ENCODE measurements around the gene FBXO10. TPM values are rescaled to one million over a fixed set of nuclear protein-coding genes. Genes with fewer than 3 reads are reported as not detected.
"Not testable (repeated sequence)": the region's sequence is repeated elsewhere in the genome, so short reads cannot be mapped to it uniquely, and the experiment has no call there.

The FBXO10 gene
- total RNA-seq, 5 donors from 2014 or later (not counting 1 experiment from before 2014, with no cell fraction given) = 2.9 to 5.0 (median 3.8) TPM

DNA sequence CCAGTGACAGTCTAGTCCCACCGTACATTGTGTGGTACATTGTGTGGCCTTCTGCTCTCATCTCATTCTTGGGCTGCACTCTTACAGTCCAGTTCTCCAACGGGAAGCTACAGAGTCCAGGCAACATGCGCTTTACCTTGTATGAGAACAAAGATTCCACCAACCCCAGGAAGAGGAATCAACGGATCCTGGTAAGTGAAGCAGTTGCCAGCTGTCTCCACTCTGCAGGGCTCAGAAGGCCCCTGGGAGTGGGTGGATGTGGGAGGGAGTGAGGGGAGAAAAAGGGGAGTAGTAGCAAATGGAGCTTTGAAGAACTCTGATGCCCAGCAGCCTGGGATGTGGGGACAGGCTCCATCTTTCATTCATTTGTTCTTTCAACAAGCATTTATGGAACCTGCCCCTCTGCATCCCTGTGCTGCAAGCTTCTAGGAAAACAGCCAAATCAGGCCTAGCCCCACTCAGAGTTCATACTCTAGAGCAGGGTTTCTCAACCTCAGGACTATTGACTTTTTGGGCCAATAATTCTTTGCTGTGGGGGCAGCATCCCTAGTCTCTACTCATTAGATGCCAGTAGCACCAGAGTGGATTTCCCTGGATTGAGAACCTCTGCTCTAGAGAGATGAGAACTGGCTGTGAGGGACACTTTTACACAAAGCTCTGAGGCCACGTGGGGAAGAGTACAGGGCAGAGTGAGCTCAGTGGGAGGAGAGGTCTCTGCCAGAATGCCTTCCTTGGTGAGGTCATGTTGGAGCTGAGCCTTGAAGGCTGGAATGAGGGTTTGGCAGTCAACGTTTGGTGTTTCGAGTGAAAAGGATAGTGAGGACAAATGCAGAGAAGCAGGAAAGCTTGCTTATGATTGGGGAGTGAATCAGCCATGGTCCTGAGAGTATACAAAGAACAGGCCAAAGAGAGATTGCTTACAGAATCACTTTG is 89.3 kb downstream of the FBXO10 start:
- DNase-seq (no peak), ATAC-seq (replicated peaks in 1 of 4) (no peak)
- peak overlapping the region; percentile 17 for H3K27ac ChIP-seq (ENCODE audit: low read length)
- CTCF ChIA-PET = interaction anchor here (0.6 to 1.6 kb wide), 3 partner anchors 22 to 92 kb away, joined by 3 to 8 read pairs (median 4); partner anchors contain the start of gene ZBTB5 (in 1 of the 2)
- H3K9me3 ChIP-seq = no peaks in the 10 kb centered on the region
- Mint-ChIP-seq H3K9me3 (no peaks in the 10 kb centered on the region), H3K36me3 (peaks cover 22% of the 10 kb centered on the region), H3K4me1 (peaks cover 41 to 50% (median 41%) of the 10 kb centered on the region in 3 donors), H3K27ac (peak overlapping the region; percentile 84 to 97), H3K4me3 (peak overlapping the region; percentile 89 to 97 (median 95)), H3K27me3 (peaks cover under 1% of the 10 kb centered on the region in 2 donors)
- H3K4me1 ChIP-seq (ENCODE audit: control insufficient read depth in 1 of 2, extremely low read depth in 1 of 2, insufficient read depth in 2 of 2, low read length in 2 of 2) = peaks cover 9 to 32% of the 10 kb centered on the region in 2 experiments
- POLR2A ChIA-PET = interaction anchor here in 1 of 2 donors (0.6 to 2.0 kb wide), 7 partner anchors 9 to 43 kb away, joined by 3 to 10 read pairs (median 3); partner anchors contain the start of gene ZBTB5
- peaks cover 4 to 37% of the 10 kb centered on the region in 2 donors for H3K36me3 ChIP-seq (ENCODE audit: control insufficient read depth in 2 of 2, extremely low read depth in 1 of 2, insufficient read depth in 1 of 2, low read length in 1 of 2)
- peaks cover 0 to 4% of the 10 kb centered on the region in 2 experiments for H3K27me3 ChIP-seq (replicated peaks in 1 of 2; ENCODE audit: control insufficient read depth in 2 of 2, extremely low read depth in 1 of 2, insufficient read depth in 2 of 2, low read length in 1 of 2)
- H3K4me3 ChIP-seq (ENCODE audit: control insufficient read depth in 1 of 2, extremely low read depth in 1 of 2, low read length in 1 of 2) = peak overlapping the region; percentile 83 to 93
- WGBS (ENCODE audit: insufficient coverage) = 63% methylated on average over 3 of the region's 7 CpGs

DNA sequence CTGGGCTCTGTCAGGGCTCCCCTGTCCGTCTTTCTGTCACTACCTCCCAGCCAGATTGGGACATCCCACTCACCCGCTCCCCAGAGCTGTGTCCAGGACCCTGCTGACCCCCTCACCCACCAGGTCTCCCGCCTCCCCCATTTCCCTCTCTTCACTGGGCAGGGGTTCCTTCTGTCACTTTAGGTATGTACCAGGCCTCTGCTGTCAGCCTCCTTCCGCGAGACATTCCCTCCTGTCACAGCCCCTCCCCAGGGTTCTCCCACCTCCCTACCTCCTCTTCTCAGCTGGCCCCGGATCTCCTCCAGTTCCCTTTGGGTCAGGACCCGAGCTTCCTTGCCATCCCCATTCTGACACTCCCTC is 89.9 kb downstream of the FBXO10 start:
- Histone ChIP-seq H3K4me1 (ENCODE audit: control insufficient read depth in 1 of 2, extremely low read depth in 1 of 2, insufficient read depth in 2 of 2, low read length in 2 of 2) (peaks cover 9 to 32% of the 10 kb centered on the region in 2 experiments), H3K4me3 (ENCODE audit: control insufficient read depth in 1 of 2, extremely low read depth in 1 of 2, low read length in 1 of 2) (peak overlapping the region; percentile 83 to 93), H3K36me3 (ENCODE audit: control insufficient read depth in 2 of 2, extremely low read depth in 1 of 2, insufficient read depth in 1 of 2, low read length in 1 of 2) (peaks cover 4 to 34% of the 10 kb centered on the region in 2 donors), H3K27me3 (replicated peaks in 1 of 2; ENCODE audit: control insufficient read depth in 2 of 2, extremely low read depth in 1 of 2, insufficient read depth in 2 of 2, low read length in 1 of 2) (peaks cover 0 to 4% of the 10 kb centered on the region in 2 experiments), H3K27ac (ENCODE audit: low read length) (peak overlapping the region; percentile 51), H3K9me3 (no peaks in the 10 kb centered on the region)
- Mint-ChIP-seq H3K4me3 (peak overlapping the region; percentile 89 to 97 (median 95)), H3K4me1 (peaks cover 40 to 50% (median 41%) of the 10 kb centered on the region in 3 donors), H3K27ac (peak overlapping the region; percentile 84 to 97), H3K9me3 (no peaks in the 10 kb centered on the region), H3K27me3 (peaks cover 6 to 7% of the 10 kb centered on the region in 2 donors), H3K36me3 (peaks cover 19% of the 10 kb centered on the region)
- DNase-seq (no peak), ATAC-seq (replicated peaks in 1 of 4) (no peak)
- CTCF ChIA-PET = interaction anchor here in 1 of 2 donors (0.5 to 1.6 kb wide), 4 partner anchors 10 to 884 kb away, joined by 4 to 8 read pairs (median 4); partner anchors contain the start of gene ZBTB5
- WGBS (ENCODE audit: insufficient coverage) = 0% methylated on average over 7 of the region's 7 CpGs
- POLR2A ChIA-PET = interaction anchor here in 1 of 2 donors (0.7 to 2.0 kb wide), 5 partner anchors 10 to 106 kb away, joined by 3 to 10 read pairs (median 3); partner anchors contain the start of gene ZBTB5

GRCh38 chr9:37485389-37486255 is 90.6 kb downstream of the FBXO10 start, which contains the start of gene POLR1E:
Gene POLR1E (plus strand): TSS chr9:37485948. CDS start chr9:37486048, 100 bp downstream.
- no peaks in the 10 kb centered on the region for H3K9me3 ChIP-seq
- 4% methylated on average over 50 of the region's 56 CpGs for WGBS (ENCODE audit: insufficient coverage)
- peaks cover 15% of the 10 kb centered on the region for H3K36me3 Mint-ChIP-seq
- POLR2A ChIA-PET = interaction anchor here (0.5 to 2.0 kb wide), 7 partner anchors 16 to 367 kb away, joined by 3 to 10 read pairs (median 4); partner anchors contain the start of gene ZBTB5 (in 1 of the 2)
- H3K4me3 Mint-ChIP-seq = peak within 1 kb of the TSS; percentile 89 to 97 (median 95)
- ATAC-seq (replicated peaks in 1 of 4) = peak; percentile 97 to 99 (median 99)
- H3K4me3 ChIP-seq (ENCODE audit: control insufficient read depth in 1 of 2, extremely low read depth in 1 of 2, low read length in 1 of 2) = peak within 1 kb of the TSS; percentile 83 to 93
- peak within 1 kb of the TSS; percentile 84 to 97 for H3K27ac Mint-ChIP-seq
- peaks cover 0 to 8% of the 10 kb centered on the region in 2 experiments for H3K27me3 ChIP-seq (replicated peaks in 1 of 2; ENCODE audit: control insufficient read depth in 2 of 2, extremely low read depth in 1 of 2, insufficient read depth in 2 of 2, low read length in 1 of 2)
- peaks cover 9 to 32% of the 10 kb centered on the region in 2 experiments for H3K4me1 ChIP-seq (ENCODE audit: control insufficient read depth in 1 of 2, extremely low read depth in 1 of 2, insufficient read depth in 2 of 2, low read length in 2 of 2)
- peak; percentile 88 to 98 (median 94) for DNase-seq
- H3K36me3 ChIP-seq (ENCODE audit: control insufficient read depth in 2 of 2, extremely low read depth in 1 of 2, insufficient read depth in 1 of 2, low read length in 1 of 2) = peaks cover 4 to 28% of the 10 kb centered on the region in 2 donors
- peak within 1 kb of the TSS; percentile 66 for H3K27ac ChIP-seq (ENCODE audit: low read length)
- no peaks in the 10 kb centered on the region for H3K9me3 Mint-ChIP-seq
- CTCF ChIA-PET = interaction anchor here in 1 of 2 donors (0.5 to 1.6 kb wide), 6 partner anchors 11 to 883 kb away, joined by 3 to 8 read pairs (median 4); partner anchors contain the start of gene ZBTB5
- H3K27me3 Mint-ChIP-seq = peaks cover 6 to 7% of the 10 kb centered on the region in 2 donors
- peaks cover 36 to 46% (median 40%) of the 10 kb centered on the region in 3 donors for H3K4me1 Mint-ChIP-seq

GRCh38 chr9:37480759-37481158 is 95.4 kb downstream of the FBXO10 start:
- CTCF ChIA-PET = interaction anchor here (0.6 to 1.3 kb wide), 3 partner anchors 15 to 63 kb away, joined by 3 read pairs; partner anchors contain the start of gene ZBTB5 (in 1 of the 2)

DNA sequence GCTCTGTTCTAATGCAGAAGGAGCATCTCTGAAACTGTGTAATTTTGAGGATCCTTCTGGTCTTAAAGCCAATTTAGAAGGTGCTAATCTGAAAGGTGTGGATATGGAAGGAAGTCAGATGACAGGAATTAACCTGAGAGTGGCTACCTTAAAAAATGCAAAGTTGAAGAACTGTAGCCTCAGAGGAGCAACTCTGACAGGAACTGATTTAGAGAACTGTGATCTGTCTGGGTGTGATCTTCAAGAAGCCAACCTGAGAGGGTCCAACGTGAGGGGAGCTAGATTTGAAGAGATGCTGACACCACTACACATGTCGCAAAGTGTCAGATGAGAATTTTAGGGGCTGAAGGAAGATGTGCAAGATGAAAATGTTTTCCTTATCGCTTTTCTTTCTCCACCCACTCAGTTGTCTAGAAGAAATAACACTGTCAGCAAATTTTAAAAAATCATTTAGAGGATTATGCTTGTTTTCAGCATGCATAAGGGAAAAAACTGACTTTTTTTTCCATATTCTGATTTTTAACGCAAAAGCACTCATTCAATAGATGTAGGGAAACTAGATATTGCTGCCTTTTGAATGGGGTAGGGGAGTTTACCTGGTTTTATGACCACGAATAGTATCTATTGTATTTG is 98.1 kb downstream of the FBXO10 start:
- H3K4me1 Mint-ChIP-seq; H3K4me3 ChIP-seq (ENCODE audit: control insufficient read depth in 1 of 2, extremely low read depth in 1 of 2, low read length in 1 of 2); DNase-seq; ATAC-seq (replicated peaks in 1 of 4); H3K27ac Mint-ChIP-seq; H3K27ac ChIP-seq (ENCODE audit: low read length); H3K4me1 ChIP-seq (ENCODE audit: control insufficient read depth in 1 of 2, extremely low read depth in 1 of 2, insufficient read depth in 2 of 2, low read length in 2 of 2); CTCF ChIA-PET; H3K36me3 Mint-ChIP-seq; H3K4me3 Mint-ChIP-seq; H3K9me3 ChIP-seq; H3K9me3 Mint-ChIP-seq; H3K36me3 ChIP-seq (ENCODE audit: control insufficient read depth in 2 of 2, extremely low read depth in 1 of 2, insufficient read depth in 1 of 2, low read length in 1 of 2): not testable (repeated sequence)
- H3K27me3 Mint-ChIP-seq = peaks cover 26 to 29% of the 10 kb centered on the region in 2 donors
- peaks cover 2 to 21% of the 10 kb centered on the region in 2 experiments for H3K27me3 ChIP-seq (replicated peaks in 1 of 2; ENCODE audit: control insufficient read depth in 2 of 2, extremely low read depth in 1 of 2, insufficient read depth in 2 of 2, low read length in 1 of 2)
- WGBS (ENCODE audit: insufficient coverage) = no CpG with 5 or more reads among the region's 5 CpGs
- POLR2A ChIA-PET = interaction anchor here in 1 of 2 donors (0.5 kb wide), 1 partner anchor 10 kb away, joined by 3 read pairs; no protein-coding TSS in a partner anchor

More at GRCh38 chr9:37480759-37481158, 95.4 kb downstream of the FBXO10 start:
- H3K4me1 ChIP-seq (ENCODE audit: control insufficient read depth in 1 of 2, extremely low read depth in 1 of 2, insufficient read depth in 2 of 2, low read length in 2 of 2) = peaks cover 0 to 9% of the 10 kb centered on the region in 2 experiments
- POLR2A ChIA-PET = no interaction called here
- no peaks in the 10 kb centered on the region for H3K9me3 Mint-ChIP-seq
- peaks cover 10 to 11% (median 10%) of the 10 kb centered on the region in 3 donors for H3K4me1 Mint-ChIP-seq
- no peak overlapping the region for H3K4me3 ChIP-seq (ENCODE audit: control insufficient read depth in 1 of 2, extremely low read depth in 1 of 2, low read length in 1 of 2)
- H3K27ac Mint-ChIP-seq = no peak overlapping the region
- no peak overlapping the region for H3K27ac ChIP-seq (ENCODE audit: low read length)
- peaks cover 2 to 21% of the 10 kb centered on the region in 2 experiments for H3K27me3 ChIP-seq (replicated peaks in 1 of 2; ENCODE audit: control insufficient read depth in 2 of 2, extremely low read depth in 1 of 2, insufficient read depth in 2 of 2, low read length in 1 of 2)
- no peaks in the 10 kb centered on the region for H3K36me3 Mint-ChIP-seq
- DNase-seq (no peak), ATAC-seq (replicated peaks in 1 of 4) (no peak)
- no peaks in the 10 kb centered on the region for H3K9me3 ChIP-seq
- peaks cover 26 to 29% of the 10 kb centered on the region in 2 donors for H3K27me3 Mint-ChIP-seq
- no peak overlapping the region for H3K4me3 Mint-ChIP-seq
- 80% methylated on average over 1 of the region's 3 CpGs for WGBS (ENCODE audit: insufficient coverage)
- H3K36me3 ChIP-seq (ENCODE audit: control insufficient read depth in 2 of 2, extremely low read depth in 1 of 2, insufficient read depth in 1 of 2, low read length in 1 of 2) = no peaks in the 10 kb centered on the region

Measured in T-cell (primary cell).